HEK293 (cell line): ENCODE results near the gene LZTR1.

ENCODE experiments used
- BCL11B ChIP-seq: fragments of 450-650 bp; formaldehyde crosslinking; IDR thresholded peaks from 2 replicates; pipeline ENCODE4 v1.5.1; 2016; ENCODE audit warnings: low read depth, missing biosample characterization, missing genetic modification characterization
- CTCF ChIP-seq: fragments of 450-650 bp; formaldehyde crosslinking; IDR thresholded peaks from 2 replicates; pipeline ENCODE4 v1.5.1; 2016; ENCODE audit warnings: missing biosample characterization, missing genetic modification characterization
- ELK4 ChIP-seq: IDR thresholded peaks from 2 replicates; pipeline ENCODE4 v1.6.1; 2011; ENCODE audit warnings: mild to moderate bottlenecking, low read depth, low read length, borderline replicate concordance
- REST ChIP-seq: fragments of 450-650 bp; formaldehyde crosslinking; IDR thresholded peaks from 2 replicates; pipeline ENCODE4 v1.5.1; 2016; ENCODE audit warnings: missing biosample characterization, missing genetic modification characterization
- TCF7L2 ChIP-seq: IDR thresholded peaks from 2 replicates; pipeline ENCODE4 v1.6.1; 2011; ENCODE audit warnings: low read depth, mild to moderate bottlenecking, inconsistent platforms, low read length, moderate library complexity, borderline replicate concordance
- YY1 ChIP-seq: fragments of 450-650 bp; formaldehyde crosslinking; IDR thresholded peaks from 2 replicates; pipeline ENCODE4 v1.5.1; 2018; ENCODE audit warnings: missing biosample characterization, missing genetic modification characterization
- ZBTB7A ChIP-seq: fragments of 450-650 bp; formaldehyde crosslinking; IDR thresholded peaks from 2 replicates; pipeline ENCODE4 v1.5.1; 2016; ENCODE audit warnings: low read depth, missing biosample characterization, missing genetic modification characterization
- ZIC2 ChIP-seq: fragments of 450-650 bp; formaldehyde crosslinking; IDR thresholded peaks from 2 replicates; pipeline ENCODE4 v1.5.1; 2016; ENCODE audit warnings: missing biosample characterization, missing genetic modification characterization

GRCh38 chr22:20979243-20979809 lies 2.8 kb upstream of the LZTR1 start:
- TF ChIP-seq ZBTB7A (tag by site-specific recombination) = no peak
- no peak for TF ChIP-seq CTCF (tag by site-specific recombination)
- no peak for TF ChIP-seq YY1 (tag by site-specific recombination)
- TF ChIP-seq BCL11B (tag by site-specific recombination) = no peak
- no peak for TF ChIP-seq TCF7L2
- TF ChIP-seq ELK4 = no peak
- TF ChIP-seq REST (tag by site-specific recombination) = no peak
- peak; percentile 58 for TF ChIP-seq ZIC2 (tag by site-specific recombination)
